Measurements from ENCODE around the gene CRTC3.
"Not testable (repeated sequence)": the region's sequence is repeated elsewhere in the genome, so short reads cannot be mapped to it uniquely, and the experiment has no call there.

Gene CRTC3

DNA sequence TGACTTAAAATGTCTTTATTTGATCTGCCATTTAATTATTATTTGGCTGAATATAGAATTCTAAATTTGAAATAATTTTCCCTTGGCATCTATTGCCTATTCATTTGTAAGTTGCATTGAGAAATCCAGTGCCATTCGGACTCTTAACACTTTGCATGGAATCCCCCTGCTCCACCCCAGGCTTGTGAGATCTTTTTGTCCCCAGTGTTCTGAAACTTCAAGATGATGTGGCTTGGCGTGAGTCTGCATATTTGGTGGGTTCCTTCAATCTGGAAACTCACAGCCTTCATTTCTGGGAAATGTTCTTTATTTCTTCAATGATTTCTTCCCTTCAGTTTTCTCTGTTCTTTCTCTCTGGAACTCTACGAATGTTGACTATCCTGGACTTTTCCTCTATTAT is 103.6 kb downstream of the CRTC3 start:
- no peak for DNase-seq

DNA sequence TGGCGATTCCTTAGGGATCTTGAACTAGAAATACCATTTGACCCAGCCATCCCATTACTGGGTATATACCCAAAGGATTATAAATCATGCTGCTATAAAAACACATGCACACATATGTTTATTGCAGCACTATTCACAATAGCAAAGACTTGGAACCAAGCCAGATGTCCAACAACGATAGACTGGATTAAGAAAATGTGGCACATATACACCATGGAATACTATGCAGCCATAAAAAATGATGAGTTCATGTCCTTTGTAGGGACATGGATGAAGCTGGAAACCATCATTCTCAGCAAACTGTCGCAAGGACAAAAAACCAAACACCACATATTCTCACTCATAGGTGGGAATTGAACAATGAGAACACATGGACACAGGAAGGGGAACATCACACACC is 107.3 kb downstream of the CRTC3 start:
- DNase-seq, result not testable (repeated sequence)

DNA sequence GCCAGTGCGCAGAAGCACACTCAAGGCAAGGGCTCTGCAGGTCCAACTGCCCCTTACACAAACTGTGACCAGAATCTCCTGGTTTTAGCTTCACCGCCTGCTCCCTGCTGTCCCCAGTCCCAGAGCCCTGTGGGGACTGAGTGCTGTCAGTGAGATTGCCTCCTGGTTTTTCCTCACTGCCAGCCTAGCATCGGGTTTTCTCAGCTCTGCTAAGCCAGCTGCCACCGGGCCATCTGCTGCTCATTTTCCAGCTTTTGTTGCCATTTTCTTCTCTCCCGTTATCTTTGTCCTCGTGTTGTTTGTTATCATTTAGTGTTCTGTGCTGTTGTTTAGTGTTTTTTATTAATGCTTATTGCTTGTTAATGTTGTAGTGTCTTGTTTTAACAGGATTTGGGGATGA is 108.0 kb downstream of the CRTC3 start:
- peak; percentile 80 for DNase-seq

DNA sequence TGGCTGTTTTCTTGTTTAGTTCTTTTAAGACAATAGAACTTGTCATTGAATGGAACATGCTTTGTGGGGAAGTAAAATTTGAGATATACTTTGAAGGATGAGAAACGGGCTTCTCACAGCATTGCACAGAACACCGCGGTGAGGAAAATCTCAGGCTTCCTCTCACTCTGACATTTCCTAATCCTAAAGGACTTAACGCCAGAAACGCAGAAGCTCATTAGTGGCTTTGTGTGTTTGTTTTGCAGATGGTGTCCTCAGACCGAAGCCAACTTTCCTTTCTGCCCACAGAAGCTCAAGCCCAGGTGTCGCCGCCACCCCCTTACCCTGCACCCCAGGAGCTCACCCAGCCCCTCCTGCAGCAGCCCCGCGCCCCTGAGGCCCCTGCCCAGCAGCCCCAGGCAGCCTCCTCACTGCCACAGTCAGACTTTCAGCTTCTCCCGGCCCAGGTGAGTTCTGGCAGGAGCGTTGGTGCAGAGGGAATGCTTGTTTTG is 108.5 kb downstream of the CRTC3 start:
- peak; percentile 27 for DNase-seq

DNA sequence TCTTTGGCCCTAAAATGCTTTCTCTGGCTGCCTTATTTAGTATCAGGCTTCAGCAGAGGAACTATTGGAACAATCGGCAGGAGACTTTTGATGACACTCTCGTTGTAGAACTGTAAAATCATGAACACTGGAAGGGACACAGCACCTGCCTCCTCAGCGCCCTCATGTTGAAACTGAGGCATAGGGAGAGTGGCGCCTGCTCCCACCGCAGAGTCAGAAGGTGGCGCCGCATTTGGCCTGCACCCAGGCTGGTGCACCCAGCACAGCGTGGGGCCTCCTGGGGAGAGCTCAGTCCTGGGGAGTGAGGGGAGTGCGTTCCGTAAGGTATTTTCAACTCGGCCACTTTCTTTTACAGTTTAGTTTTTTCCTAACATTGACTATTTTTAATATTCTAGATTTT is 109.2 kb downstream of the CRTC3 start:
- no peak for DNase-seq

DNA sequence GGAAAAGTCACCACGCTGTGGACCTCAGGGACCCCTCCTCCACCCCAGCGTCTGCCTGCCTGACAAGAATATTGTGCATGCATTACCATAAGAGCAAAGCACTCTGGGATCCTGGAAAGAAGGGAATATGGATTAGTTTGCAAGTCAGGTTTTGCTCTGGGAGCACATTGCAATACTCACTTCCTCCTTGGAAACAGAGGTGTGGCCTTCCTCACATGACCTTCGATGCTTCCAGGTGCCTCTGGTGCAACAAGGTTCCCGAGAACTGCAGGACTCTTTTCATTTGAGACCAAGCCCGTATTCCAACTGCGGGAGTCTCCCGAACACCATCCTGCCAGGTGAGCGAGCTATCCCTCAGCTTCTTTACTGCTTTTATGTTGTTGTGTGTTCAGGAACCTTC is 111.1 kb downstream of the CRTC3 start:
- no peak for DNase-seq

DNA sequence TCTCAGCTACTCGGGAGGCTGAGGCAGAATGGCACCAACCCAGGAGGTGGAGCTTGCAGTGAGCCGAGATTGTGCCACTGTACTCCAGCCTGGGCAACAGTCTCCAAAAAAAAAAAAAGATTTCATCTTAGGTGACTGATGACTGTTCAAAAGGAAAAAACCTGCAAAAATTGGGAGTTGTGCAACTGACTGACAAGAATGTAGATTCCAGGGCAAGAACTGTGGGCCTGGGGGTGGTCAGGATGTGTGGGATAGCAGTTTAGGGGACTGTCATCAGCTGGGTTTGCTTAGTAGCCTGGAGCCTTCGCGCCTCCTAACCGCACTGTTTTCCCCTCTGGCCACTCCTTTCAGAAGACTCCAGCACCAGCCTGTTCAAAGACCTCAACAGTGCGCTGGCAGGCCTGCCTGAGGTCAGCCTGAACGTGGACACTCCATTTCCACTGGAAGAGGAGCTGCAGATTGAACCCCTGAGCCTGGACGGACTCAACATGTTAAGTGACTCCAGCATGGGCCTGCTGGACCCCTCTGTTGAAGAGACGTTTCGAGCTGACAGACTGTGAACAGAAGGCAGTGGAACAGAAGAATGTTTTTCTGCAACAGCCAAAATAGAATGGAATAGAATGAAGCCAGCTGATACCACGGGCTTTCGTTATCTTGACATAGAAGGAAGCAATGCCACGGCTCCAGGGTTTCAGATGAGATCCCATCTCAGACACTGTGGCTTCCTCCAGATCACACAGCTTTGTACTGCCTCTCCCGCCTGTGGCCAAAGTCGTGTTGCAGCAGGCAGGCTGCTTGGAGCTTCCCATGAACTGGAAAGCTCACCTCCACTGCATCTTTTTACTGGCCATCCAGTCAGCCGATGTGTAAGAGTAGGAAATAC is 112.1 kb downstream of the CRTC3 start:
- DNase-seq, result no peak

DNA sequence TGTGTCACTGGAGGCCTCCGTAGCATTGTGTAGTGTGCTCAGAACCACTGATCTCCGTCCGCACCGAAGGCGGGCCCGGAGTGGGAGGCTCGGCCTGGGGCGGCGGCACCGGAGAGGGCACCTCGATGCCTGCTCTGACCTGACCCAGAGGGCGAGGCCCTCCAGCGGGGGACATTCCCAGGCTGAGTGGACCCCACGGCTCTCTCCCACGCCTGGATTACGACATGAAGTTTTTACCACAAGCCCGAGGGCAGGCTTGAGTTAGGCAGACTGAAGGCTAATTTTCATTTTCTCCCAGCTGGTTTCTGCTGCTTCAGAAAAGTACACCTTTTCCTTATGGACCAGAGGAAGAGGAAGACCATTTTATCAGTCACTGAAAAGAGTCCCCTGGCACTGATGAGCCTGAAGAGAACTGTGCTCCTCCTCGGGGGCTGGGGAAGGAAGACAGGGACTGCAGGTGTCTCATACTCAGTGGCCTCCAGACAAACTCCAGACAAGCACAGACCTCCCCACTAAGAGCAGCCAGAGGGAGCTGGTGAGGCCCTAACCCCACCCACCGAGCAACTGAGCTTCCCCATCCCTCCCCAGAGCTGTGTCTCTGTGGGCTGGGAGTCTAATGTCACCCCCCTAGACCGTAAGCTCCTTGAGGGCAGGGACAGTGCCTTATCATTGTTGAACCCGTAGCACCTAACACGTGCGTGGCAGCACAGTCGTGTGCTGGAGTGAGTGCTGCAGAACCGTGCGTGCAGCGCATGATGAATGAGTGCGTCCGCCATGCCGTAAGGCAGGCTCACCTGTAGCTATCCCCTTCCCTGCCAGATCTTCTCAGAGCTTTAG is 113.0 kb downstream of the CRTC3 start:
- DNase-seq, result no peak

DNA sequence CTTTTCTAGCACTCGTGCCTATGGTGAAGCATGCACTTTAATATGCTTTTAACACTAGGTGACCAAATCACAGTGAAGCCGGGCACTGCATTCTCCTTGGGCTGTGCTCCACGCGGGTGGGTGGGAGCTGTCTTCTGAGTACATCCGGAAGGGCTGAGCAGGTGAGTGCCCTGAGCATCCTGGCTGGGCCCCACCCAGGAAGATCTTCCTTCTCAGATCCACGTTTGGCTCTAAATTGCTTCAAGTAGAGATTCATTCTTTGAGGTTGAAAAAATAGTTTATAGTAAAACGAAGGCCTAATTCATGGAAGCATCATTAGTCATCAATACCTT is 113.5 kb downstream of the CRTC3 start:
- no peak for DNase-seq

DNA sequence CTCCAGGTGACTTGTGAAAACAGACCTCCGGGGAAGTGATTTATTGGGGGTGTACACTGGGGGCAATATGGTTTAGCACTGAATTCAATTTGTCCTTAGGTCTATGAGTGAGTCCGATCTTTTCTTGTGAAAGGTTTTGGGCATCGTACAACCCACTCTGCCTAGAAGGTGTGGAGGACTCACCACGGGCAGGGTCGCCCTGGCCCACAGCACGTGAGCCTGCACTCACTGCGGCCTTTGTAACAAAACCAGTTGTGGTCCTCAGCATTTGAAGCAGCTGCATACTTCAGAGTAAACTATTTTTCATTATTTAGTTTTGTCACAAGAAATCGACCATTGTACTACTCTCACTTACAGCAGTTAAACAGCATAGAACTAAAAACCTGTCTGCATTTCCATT is 114.8 kb downstream of the CRTC3 start:
- DNase-seq, result no peak

DNA sequence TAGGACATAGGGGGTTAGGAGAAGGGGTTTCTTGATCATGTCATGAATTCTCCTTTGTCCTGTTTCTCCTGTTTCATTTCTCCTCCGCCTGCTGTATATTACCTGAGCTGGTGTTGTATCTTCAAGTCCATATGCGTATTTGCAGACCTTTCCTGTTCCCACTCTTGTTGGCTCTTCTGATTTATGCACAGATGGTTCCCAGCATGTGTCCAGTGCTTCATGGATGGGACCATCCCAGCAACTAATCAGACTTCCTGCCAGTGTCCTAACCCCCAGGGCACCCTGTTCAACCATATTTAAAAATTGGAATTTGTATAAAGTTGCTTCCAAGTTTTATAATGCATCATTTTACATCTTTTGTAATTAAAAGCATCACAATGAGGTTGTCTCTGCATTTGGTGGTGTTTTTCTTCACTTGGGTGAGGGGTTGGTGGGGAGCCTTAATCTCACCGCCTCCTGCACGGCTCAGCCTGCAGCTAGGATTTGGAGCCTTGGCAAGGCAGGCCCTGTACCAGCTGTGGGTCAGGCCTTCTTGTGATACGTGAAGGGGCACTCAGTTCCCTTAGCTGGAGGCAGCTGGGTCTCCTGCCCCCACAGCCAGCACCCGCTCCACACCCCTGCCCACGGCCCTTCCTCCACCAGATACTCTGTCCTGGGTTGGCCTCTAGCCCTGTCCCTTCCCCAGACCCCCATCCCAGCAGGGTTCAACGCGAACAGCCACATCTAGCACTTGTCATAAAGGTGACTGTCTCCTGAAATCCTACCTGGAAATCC is 115.4 kb downstream of the CRTC3 start:
- DNase-seq, result no peak

DNA sequence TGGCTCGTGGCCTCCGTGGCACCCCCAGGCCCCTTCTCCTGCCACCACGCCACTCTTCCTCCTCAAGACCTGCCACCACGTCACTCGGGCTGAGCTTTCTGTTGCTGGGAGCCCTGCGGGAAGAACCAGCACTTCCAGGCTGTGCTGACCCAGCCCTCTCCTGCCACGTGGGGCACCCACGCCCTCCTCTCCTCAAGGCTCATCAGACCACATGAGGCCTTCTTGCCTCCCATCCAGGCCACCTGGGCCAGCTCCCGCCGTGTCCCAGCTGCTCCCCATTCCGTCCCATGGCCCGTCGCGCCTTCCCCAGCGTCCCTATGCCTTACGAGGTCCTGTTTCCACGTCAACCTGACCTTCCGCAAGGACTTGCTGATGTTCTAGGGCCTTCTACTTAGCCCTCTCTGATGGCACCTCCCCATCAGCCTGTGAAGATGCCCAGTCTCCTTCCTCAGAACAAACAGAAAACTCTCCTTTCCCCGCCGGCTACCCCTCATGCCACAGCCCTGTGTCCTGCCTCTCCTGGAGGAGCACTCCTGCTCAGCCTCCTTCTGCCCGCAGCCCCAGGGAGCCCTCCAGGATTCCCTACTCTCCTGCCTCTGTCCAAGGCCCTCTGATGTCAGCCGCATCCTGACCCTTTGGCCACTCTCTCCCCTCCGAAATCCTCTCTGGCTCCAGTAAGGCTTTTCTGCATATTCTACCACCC is 116.3 kb downstream of the CRTC3 start:
- no peak for DNase-seq

DNA sequence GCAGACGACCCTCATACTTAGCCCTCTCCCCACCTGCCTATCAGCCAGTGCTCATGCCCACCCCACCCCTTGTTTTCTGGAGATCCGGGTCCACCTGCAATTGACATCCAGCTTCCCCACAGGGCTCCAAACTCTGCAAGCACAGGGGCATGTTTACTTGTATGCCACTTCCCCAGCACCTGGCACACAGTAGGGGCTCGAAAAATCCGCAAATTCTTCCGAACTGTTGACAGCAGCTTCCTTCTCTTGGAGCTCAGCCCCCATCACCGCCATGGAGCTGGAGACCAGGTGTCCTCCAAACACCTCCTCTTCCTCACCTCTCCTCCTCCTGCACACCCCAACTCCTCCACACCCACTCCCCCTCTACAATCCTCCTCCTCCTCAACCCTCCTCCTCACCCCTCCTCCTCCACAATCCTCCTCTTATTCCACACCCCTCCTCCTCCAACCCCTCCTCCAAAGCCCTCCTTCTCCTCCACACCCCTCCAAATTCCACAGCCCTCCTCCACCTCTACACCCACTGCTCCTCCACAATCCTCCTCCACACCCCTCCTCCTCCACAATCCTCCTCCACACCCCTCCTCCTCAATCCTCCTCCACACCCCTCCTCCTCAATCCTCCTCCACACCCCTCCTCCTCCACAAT is 117.1 kb downstream of the CRTC3 start:
- no peak for DNase-seq

DNA sequence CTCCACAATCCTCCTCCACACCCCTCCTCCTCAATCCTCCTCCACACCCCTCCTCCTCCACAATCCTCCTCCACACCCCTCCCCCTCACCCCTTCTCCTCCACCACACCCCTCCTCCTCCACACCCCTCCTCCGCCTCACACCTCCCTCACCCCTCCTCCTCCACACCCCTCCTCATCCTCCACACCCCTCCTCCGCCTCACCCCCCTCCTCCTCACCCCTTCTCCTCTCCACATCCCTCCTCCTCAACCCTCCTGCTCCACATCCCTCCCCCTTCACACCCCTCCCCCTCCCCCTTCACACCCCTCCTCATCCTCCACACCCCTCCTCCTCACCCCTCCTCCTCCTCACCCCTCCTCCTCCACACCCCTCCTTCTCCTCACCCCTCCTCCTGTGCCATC is 117.6 kb downstream of the CRTC3 start:
- no peak for DNase-seq

DNA sequence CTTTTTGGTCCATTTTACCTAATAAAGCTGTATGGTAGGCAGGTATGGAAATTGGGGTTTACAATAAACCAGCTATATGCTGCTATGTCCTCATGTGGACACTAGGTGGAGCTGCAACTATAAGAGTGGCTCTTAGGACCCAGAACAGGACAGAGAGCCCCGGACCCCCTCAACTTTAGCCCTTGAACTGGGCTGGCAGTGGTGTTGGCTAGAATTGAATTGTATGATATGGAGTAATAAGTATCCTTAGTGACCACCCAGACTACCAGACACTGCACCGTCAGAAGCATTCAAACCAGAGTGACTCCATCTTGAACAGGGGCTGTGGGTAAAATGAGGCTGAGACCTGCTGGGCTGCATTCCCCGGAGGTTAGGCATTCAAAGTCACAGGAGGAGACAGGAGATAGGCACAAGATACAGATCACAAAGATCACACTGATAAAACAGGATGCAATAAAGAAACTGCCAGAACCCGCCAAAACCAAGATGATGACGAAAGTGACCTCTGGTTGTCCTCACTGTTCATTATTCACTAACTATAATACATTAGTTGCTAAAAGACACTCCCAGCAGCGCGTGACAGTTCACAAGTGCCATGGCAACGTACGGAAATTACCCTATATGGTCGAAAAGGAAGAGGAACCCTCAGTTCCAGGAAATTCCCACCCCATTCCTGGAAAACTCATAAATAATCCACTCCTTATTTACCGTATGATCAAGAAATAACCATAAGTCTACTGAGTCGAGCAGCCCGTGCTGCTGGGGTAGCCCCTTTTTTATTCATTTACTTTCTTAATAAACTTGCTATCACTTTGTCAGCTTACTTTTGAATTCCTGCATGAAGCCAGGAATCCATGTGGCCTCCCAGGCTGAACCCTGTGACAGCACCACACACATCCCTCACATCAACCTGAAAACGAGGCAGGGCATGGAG is 118.7 kb downstream of the CRTC3 start:
- DNase-seq, result peak; percentile 48

DNA sequence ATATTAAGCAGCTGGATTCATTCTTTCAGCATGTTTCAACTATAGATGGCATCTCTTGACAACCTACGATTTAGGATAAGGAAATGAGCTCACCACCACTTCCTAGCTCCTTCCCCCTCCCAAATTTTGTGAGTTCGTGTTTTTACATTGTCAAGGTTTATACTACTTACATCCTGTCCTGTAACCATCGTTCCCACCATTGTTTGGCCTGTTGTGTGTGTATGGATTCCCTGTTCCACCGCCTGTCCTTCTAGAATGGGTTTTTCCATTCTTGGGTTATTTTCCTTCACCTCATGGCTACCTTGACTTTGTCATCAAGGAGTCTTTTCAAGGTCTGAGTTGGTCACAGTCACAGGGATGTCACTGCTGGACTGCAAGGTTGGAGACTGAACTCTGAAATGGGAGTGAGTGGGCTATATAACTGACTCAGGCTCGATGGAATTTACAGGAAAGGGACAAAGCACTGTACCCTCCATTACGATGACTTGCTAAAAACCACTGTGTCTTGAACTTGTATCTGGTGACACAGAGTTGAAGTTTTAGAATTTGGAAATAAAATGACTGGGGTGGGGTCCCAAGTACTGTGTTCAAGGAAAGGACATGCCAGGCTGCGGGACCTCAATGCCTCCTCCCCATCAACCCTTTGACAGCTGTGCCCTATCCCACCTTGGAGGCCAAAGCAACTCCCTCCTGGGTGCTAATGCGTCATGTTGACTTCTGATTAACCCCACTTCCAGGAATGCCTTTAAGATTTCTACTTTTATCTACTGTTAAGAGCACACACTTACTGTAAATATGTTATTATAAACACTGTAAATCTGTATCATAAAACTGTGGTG is 120.6 kb downstream of the CRTC3 start:
- DNase-seq, result no peak

DNA sequence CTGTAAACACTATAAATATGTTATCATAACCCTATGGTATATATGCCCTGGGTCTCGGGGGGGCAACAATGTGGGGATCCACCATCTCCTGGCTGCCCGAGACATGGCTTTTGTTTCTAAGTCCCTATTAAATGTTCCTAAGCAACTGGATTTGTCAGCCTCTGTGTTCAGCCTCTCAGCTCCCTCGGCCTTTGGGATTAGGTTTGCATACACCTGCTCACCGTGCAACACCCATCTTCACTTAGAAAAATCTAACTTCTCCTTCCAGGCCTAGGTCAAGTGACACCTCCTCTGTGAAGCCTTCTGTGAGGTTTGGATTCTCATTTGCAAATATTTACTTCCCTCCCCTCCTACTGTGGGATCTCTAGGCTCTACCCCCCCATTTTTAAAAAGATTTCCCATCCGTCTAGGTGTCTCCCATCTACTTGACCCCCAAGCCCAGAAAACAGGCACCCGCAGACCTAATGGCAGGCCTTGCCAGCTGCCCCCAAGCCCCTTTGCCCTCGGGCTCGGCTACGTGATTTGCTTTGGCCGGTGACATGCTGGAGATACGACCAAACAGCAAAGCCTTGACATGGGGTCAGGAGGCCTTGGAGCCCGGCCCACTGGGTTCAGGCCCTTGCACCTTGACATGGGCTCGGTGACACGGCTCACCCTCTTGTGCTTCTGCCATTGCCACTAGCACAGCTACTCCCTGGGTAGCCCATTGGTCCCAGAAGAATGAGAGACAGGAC is 121.4 kb downstream of the CRTC3 start:
- no peak for DNase-seq

DNA sequence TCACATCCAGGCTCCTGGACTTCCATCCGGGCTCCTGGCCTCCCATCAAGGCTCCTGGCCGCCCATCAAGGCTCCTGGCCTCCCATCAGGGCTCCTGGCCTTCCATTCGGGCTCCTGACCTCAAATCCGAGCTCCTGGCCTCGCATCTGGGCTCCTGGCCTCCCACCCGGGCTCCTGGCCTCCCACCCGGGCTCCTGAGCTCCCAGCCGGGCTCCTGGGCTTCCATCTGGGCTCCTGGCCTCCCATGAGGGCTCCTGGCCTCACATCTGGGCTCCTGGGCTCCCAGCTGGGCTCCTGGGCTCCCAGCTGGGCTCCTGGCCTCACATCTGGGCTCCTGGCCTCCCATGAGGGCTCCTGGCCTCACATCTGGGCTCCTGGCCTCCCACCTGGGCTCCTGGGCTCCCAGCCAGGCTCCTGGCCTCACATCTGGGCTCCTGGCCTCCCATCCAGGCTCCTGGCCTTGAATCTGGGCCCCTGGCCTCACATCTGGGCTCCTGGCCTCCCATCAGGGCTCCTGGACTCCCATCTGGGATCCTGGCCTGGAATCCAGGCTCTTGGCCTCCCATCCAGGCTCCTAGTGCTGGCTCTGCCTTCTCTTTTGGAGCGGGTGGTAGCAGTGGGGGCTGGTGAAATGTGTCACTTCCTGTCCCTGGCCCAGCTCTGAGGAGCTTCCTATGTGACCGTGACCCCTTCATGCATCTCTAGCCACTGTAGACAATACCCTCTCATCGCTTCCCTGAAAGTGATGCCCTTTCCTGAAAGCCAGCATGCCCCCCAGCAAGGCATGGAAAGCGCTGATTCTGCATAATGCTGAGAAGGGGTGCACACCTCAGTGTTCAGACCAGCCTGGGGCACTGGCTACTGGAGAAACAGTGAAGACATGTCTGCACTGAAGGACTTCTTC is 124.8 kb downstream of the CRTC3 start:
- DNase-seq, result no peak
